ENCODE data around the gene LCA5.

DNA sequence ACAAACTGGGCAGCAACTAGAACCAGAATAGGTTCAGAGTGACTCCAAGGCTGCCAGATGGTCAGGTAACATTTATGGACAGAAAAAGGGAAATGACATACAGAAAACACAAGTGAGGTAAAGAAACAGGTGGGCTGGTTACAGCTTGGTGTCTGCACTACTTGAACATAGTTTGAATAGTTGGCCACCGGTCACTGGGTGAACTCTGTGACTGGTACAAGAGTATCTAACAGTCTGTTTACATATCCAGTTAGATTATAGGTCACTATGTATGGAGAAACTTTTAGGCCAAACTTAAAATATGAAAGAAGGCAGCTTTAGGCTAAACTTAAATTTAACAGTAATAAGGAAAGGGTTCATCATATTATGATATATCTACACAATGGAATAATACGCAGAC, 32.9 kb downstream of the LCA5 start:
- no peak for TF ChIP-seq POLR2A (IDR thresholded peaks at IDR 0.05)
- TF ChIP-seq, protein P1, sequence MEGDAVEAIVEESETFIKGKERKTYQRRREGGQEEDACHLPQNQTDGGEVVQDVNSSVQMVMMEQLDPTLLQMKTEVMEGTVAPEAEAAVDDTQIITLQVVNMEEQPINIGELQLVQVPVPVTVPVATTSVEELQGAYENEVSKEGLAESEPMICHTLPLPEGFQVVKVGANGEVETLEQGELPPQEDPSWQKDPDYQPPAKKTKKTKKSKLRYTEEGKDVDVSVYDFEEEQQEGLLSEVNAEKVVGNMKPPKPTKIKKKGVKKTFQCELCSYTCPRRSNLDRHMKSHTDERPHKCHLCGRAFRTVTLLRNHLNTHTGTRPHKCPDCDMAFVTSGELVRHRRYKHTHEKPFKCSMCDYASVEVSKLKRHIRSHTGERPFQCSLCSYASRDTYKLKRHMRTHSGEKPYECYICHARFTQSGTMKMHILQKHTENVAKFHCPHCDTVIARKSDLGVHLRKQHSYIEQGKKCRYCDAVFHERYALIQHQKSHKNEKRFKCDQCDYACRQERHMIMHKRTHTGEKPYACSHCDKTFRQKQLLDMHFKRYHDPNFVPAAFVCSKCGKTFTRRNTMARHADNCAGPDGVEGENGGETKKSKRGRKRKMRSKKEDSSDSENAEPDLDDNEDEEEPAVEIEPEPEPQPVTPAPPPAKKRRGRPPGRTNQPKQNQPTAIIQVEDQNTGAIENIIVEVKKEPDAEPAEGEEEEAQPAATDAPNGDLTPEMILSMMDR (IDR thresholded peaks at IDR 0.05) = no peak

Measured in testis (tissue), 2 donors.